Hepatocyte (in vitro differentiated cells): ENCODE measurements around the gene ZNF576. TPM values are rescaled to one million over a fixed set of nuclear protein-coding genes. Genes with fewer than 3 reads are reported as not detected.
A peak's percentile ranks its signal among the peaks of the same experiment; 100 is the strongest.

Source experiments
- DNase-seq: peaks from one replicate; pipeline ENCODE4 v3.0.0-alpha.2; 2016; ENCODE audit warnings: low spot score
- H2AFZ ChIP-seq: fragments of 200-600 bp; sonication (generic); 2 replicates; pipeline ENCODE4 v1.6.0; 2016; ENCODE audit warnings: antibody characterized with exemption, mild to moderate bottlenecking
- H3K27ac ChIP-seq: fragments of 200-600 bp; sonication (generic); 2 replicates; pipeline ENCODE4 v1.5.1; 2016; ENCODE audit warnings: mild to moderate bottlenecking
- H3K27me3 ChIP-seq: fragments of 200-600 bp; sonication (generic); 2 replicates; pipeline ENCODE4 v1.6.1; 2016
- H3K36me3 ChIP-seq: fragments of 200-600 bp; sonication (generic); replicated peaks from 2 replicates; pipeline ENCODE4 v1.5.1; 2016; ENCODE audit warnings: low read depth; ENCODE audit not compliant: insufficient read depth
- H3K4me1 ChIP-seq: fragments of 200-600 bp; sonication (generic); 2 replicates; pipeline ENCODE4 v1.5.1; 2016; ENCODE audit warnings: mild to moderate bottlenecking, moderate library complexity; ENCODE audit not compliant: insufficient read depth
- H3K4me2 ChIP-seq: fragments of 200-600 bp; sonication (generic); 2 replicates; pipeline ENCODE4 v1.6.0; 2016
- H3K4me3 ChIP-seq: fragments of 200-600 bp; sonication (generic); 2 replicates; pipeline ENCODE4 v1.5.1; 2016; ENCODE audit warnings: mild to moderate bottlenecking
- H3K79me2 ChIP-seq: fragments of 200-600 bp; sonication (generic); 2 replicates; pipeline ENCODE4 v1.6.0; 2017; ENCODE audit warnings: mild to moderate bottlenecking
- H3K9me2 ChIP-seq: fragments of 200-600 bp; sonication (generic); replicated peaks from 2 replicates; pipeline ENCODE4 v1.6.0; 2017; ENCODE audit warnings: mild to moderate bottlenecking; ENCODE audit not compliant: insufficient read depth
- H3K9me3 ChIP-seq: fragments of 200-600 bp; sonication (generic); 2 replicates; pipeline ENCODE4 v1.5.1; 2016; ENCODE audit warnings: low read depth, mild to moderate bottlenecking
- H4K20me1 ChIP-seq: fragments of 200-600 bp; sonication (generic); 2 replicates; pipeline ENCODE4 v1.6.0; 2016; ENCODE audit warnings: mild to moderate bottlenecking; ENCODE audit not compliant: insufficient read depth, poor library complexity, severe bottlenecking
- EZH2 ChIP-seq: fragments of 200-600 bp; sonication (generic); IDR thresholded peaks from 2 replicates; pipeline ENCODE4 v1.6.1; 2016; ENCODE audit warnings: antibody characterized with exemption, mild to moderate bottlenecking, borderline replicate concordance
- EZH2phosphoT487 ChIP-seq: fragments of 200-600 bp; sonication (generic); IDR thresholded peaks from one replicate; pipeline ENCODE4 v1.6.1; 2018; ENCODE audit warnings: antibody characterized with exemption, mild to moderate bottlenecking, low read depth, moderate library complexity; ENCODE audit not compliant: unreplicated experiment, severe bottlenecking
- WGBS: methylation state at CpG from one replicate; pipeline ENCODE4 v1.1.6; 2016; ENCODE audit warnings: low lambda C conversion rate; ENCODE audit errors: missing lambda C conversion rate; 5-methylcytosine and 5-hydroxymethylcytosine counted together
- polyA plus RNA-seq: library from polyadenylated mRNA; unstranded; fragments of >200 nt; fragmentation: Nextera tagmentation; extraction: Ambion mirVana; gene quantifications from 2 replicates; pipeline ENCODE4 v1.2.1, GENCODE V29; 2016
- total RNA-seq: library from RNA; depleted of rRNA; stranded (reverse); fragments of >200 nt; gene quantifications from 2 replicates; pipeline ENCODE4 v1.2.3, GENCODE V29; 2014
- TF ChIP-seq, protein P1 (sequence below): fragments of 200-600 bp; sonication (generic); IDR thresholded peaks from 2 replicates; pipeline ENCODE4 v1.5.1; 2016; ENCODE audit warnings: antibody characterized with exemption, mild to moderate bottlenecking; ENCODE audit not compliant: poor library complexity

ZNF576 gene
- total and polyA plus RNA-seq, 2 experiments from 2014 or later, result 16.1 to 16.2 TPM

DNA sequence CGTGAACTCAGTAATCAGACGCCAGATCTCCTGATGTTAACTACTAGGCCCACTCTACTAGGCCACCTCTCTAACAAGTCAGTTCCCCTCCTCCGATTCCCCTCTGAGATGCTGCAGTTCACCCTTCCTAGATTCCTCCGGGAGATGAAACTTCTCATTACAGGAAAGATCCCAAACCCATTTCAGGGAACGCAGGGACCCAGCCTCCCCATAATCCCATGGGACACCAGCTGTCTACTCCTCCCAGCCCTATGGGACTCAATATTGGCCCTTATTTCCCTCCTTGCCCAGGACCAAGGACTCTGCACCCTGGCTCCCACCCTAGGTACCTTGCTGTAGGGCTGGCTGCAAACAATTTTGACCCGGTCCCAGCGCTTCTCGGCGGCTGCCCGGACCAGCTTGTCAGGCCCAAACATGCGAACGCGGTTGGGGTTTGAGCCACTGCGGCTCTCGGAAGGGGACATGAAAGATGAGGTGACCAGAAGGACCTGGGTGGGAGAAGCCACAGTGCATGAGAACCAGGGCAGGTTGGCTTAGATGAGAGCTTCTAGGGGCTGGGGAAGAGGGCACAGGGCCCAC lies 42.0 kb upstream of the ZNF576 start:
- no peaks in the 10 kb centered on the region for H3K36me3 ChIP-seq
- 96% methylated on average over 15 of the region's 15 CpGs for WGBS

DNA sequence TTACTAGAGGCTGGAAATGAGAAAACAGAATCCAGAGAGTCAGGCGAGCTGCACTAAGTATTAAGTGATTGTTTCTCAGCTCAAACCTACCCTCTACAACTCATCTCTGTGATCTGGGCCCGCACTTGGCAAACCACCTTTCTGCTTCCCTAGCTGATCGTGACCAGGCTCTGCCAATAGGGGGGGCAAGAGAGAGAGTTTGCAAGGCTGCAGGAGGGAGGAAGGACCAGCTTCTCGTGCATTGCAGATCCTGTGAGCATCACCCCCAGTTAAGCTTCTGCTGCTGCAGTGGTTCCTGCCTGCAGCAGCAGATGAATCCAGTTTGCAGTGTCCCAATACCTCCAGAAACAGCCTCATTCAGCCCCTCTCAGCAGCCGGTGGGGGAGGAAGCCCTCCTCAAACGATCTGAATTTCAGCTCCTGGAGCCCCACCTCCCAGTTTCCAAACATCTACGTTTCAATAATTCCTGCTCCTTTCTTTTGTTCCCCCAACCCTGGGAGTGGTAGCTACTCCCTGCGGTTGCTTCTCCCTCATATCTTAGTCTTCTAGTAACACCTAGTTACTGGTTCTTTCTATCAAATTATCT lies 41.1 kb upstream of the ZNF576 start:
- Histone ChIP-seq H3K4me3 (no peak overlapping the region), H3K9me3 (no peaks in the 10 kb centered on the region), H2AFZ (no peak overlapping the region), H3K27me3 (no peaks in the 10 kb centered on the region), H3K79me2 (no peaks in the 10 kb centered on the region), H3K4me1 (no peaks in the 10 kb centered on the region), H4K20me1 (no peaks in the 10 kb centered on the region), H3K36me3 (no peaks in the 10 kb centered on the region), H3K9me2 (no peaks in the 10 kb centered on the region), H3K27ac (no peak overlapping the region), H3K4me2 (no peak overlapping the region)
- DNase-seq, result peak; percentile 83
- WGBS, result 44% methylated on average over 8 of the region's 8 CpGs
- no peak for TF ChIP-seq EZH2
- TF ChIP-seq, protein P1, sequence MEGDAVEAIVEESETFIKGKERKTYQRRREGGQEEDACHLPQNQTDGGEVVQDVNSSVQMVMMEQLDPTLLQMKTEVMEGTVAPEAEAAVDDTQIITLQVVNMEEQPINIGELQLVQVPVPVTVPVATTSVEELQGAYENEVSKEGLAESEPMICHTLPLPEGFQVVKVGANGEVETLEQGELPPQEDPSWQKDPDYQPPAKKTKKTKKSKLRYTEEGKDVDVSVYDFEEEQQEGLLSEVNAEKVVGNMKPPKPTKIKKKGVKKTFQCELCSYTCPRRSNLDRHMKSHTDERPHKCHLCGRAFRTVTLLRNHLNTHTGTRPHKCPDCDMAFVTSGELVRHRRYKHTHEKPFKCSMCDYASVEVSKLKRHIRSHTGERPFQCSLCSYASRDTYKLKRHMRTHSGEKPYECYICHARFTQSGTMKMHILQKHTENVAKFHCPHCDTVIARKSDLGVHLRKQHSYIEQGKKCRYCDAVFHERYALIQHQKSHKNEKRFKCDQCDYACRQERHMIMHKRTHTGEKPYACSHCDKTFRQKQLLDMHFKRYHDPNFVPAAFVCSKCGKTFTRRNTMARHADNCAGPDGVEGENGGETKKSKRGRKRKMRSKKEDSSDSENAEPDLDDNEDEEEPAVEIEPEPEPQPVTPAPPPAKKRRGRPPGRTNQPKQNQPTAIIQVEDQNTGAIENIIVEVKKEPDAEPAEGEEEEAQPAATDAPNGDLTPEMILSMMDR, result peak; percentile 63

More for the DNA sequence above, 42.0 kb upstream of the ZNF576 start:
- TF ChIP-seq, protein P1, result no peak
- TF ChIP-seq EZH2, result no peak
- no peak for TF ChIP-seq EZH2phosphoT487
- Histone ChIP-seq H3K27me3 (no peaks in the 10 kb centered on the region), H2AFZ (no peak overlapping the region), H3K9me3 (no peaks in the 10 kb centered on the region), H3K4me3 (no peak overlapping the region), H3K4me2 (no peak overlapping the region), H3K27ac (no peak overlapping the region), H3K4me1 (no peaks in the 10 kb centered on the region), H3K79me2 (no peaks in the 10 kb centered on the region), H3K9me2 (no peaks in the 10 kb centered on the region), H4K20me1 (no peaks in the 10 kb centered on the region)
- no peak for DNase-seq

DNA sequence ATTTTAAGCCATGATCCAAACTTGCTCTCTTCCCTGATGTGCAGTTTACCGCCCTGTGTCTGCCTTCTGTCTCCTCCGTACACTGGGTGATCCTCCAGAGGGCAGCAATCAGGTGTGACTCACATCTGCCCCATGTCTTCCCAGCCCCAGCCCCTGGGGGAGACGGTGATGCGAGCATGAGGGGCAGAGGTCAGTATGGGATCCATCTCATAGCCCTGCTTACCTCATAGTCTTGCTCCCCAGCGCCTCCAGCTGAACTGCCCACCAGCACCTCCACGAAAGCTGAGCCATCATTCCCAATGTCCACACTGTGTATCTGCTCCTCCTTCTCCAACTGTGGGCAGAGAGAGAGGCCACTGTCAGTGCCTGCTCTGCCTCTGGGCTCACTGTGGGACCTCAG lies 35.7 kb upstream of the ZNF576 start:
- 78% methylated on average over 6 of the region's 6 CpGs for WGBS
- H3K36me3 ChIP-seq, result no peaks in the 10 kb centered on the region
- no peaks in the 10 kb centered on the region for H3K9me3 ChIP-seq
- DNase-seq, result no peak
- TF ChIP-seq EZH2 (no peak), EZH2phosphoT487 (no peak)
- TF ChIP-seq, protein P1, result no peak
- H3K79me2 ChIP-seq, result peaks cover 3% of the 10 kb centered on the region
- no peak overlapping the region for H3K27ac ChIP-seq
- no peaks in the 10 kb centered on the region for H3K9me2 ChIP-seq
- no peak overlapping the region for H3K4me3 ChIP-seq
- no peaks in the 10 kb centered on the region for H3K27me3 ChIP-seq
- no peak overlapping the region for H3K4me2 ChIP-seq
- no peak overlapping the region for H2AFZ ChIP-seq
- H3K4me1 ChIP-seq, result no peaks in the 10 kb centered on the region
- no peaks in the 10 kb centered on the region for H4K20me1 ChIP-seq
